Epithelial cell of proximal tubule (primary cell): ENCODE data around the gene ACVRL1. TPM values are rescaled to one million over a fixed set of nuclear protein-coding genes. Genes with fewer than 3 reads are reported as not detected.
A peak's percentile ranks its signal among the peaks of the same experiment; 100 is the strongest.

Experiments
- DNase-seq: peaks from one replicate; pipeline ENCODE4 v3.0.0-alpha.2; 2011; ENCODE audit warnings: low read depth
- H3K4me3 ChIP-seq: 2 replicates; pipeline ENCODE4 v1.5.1; 2011; ENCODE audit warnings: low read depth, mild to moderate bottlenecking, low read length
- CTCF ChIP-seq: conservative IDR thresholded peaks from 2 replicates; pipeline ENCODE4 v1.5.1; 2012; ENCODE audit warnings: low read depth, mild to moderate bottlenecking, low read length
- total RNA-seq: library from RNA; depleted of rRNA; stranded (reverse); fragments of >200 nt; gene quantifications from 2 replicates; pipeline ENCODE4 v1.2.3, GENCODE V29; 2015

Gene ACVRL1
- total RNA-seq, 1 donor from 2014 or later, result 3.6 TPM

GRCh38 chr12:51869496-51869865, 37.8 kb upstream of the ACVRL1 start:
- peak overlapping the region; percentile 47 for H3K4me3 ChIP-seq
- no peak for TF ChIP-seq CTCF
- DNase-seq, result no peak

DNA sequence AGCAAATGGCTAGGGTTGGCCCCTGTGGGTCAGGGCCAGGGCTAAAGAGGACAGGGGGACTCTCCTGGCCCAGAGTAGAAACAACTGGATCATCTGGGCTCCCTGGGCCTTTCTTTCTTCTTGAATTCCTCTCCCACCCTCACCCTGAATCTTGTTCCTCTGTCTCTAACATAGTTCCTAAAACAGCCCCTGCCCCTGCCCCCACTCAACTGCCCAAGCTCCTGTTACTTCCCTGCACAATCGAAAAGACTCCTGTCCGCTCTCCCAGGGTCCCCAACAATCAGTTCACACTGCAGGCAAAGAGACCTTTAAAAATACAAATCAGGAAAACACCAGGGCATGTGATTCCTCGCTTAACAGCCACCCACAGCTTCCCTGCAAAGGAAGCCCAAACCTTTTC, 37.4 kb upstream of the ACVRL1 start:
- no peak for DNase-seq
- TF ChIP-seq CTCF, result no peak
- no peak overlapping the region for H3K4me3 ChIP-seq

DNA sequence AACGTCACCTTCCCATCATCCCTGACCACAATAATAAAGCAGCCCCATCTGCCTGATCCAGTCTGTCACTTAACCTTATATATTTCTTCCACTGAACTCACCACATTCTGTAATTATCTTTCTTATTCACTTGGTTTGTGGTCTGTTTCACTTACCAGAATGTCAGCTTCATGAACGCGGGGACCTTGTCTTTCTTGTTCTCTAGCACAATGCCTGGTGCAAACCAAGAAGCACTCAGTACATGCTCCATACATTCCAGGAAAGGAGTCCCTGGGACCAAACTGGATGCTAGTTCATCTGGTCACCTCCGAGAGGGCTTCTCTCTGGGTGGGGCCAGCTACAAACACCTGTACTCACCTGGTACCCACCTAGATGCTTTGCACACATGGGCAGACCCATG, 36.8 kb upstream of the ACVRL1 start:
- no peak for DNase-seq
- no peak overlapping the region for H3K4me3 ChIP-seq
- no peak for TF ChIP-seq CTCF

DNA sequence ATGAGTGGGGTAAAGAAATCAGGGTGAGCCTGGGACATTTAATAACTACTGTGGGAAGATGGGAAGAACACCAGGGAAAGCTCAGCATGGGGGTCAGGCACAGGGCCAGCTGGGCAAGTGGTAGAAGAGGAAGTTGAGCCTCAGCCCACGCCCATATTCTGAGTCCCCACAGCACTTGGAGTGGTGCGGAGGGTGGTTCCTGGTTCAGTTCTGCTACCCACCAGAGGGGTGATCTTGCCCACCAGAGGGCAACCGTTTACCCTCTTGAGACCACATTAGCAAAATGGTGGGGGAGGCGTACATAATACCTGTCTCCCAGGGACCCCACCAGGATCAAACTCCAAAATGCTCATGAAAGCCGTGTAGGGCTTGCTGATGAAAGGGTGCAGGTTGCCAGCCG, 36.2 kb upstream of the ACVRL1 start:
- DNase-seq, result no peak
- TF ChIP-seq CTCF, result no peak
- no peak overlapping the region for H3K4me3 ChIP-seq

DNA sequence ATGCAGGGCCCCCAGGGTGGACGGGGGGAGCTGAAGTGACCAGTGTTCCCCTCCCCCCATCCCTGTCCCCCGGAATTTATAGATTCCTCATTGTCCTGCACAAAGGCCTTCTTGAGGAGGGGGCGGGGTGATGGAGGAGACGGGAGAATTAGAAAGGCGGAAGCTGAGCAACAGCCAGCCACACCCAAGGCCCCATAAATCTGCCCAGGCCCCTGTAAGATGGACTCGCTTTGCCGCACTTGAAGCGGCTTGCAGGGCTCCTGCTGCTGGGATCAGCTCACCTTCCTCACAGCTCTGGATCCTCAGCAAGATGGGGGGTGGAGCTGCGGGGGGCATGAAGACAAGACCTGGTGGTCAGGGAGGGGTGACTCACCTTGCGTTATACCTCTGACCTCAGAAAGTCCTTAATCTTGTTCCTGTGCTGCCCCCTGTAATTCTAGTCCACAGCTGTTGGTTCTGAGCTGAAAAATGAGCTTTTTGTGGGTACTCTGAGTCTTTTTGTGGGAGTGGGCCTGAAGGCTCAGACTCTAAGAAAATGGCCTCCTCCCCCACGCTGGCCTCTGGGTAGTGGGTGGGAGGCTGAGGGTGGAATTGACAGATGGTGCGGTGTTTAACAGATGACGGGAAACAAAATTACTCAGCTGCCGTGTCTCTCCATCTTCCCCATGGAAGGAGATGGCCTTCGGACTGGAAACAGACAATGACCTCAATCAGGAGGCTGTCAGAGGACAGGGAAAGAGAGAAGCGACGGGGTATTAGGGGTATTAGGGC, 35.2 kb upstream of the ACVRL1 start:
- DNase-seq, result no peak
- no peak overlapping the region for H3K4me3 ChIP-seq
- no peak for TF ChIP-seq CTCF

- no peak for TF ChIP-seq CTCF
- no peak for DNase-seq
- no peak overlapping the region for H3K4me3 ChIP-seq
Observed at GRCh38 chr12:51872689-51872981, 34.7 kb upstream of the ACVRL1 start.

- DNase-seq, result no peak
- H3K4me3 ChIP-seq, result no peak overlapping the region
- no peak for TF ChIP-seq CTCF
Observed at GRCh38 chr12:51873251-51873994, 33.9 kb upstream of the ACVRL1 start.
